COLO668 (cell line): ENCODE measurements around the gene PLLP.

ENCODE experiments used
- DNase-seq: peaks from one replicate; lab custom pipeline; 2025; ENCODE audit not compliant: unreplicated experiment; lab: John Stamatoyannopoulos, UW

The PLLP gene

DNA sequence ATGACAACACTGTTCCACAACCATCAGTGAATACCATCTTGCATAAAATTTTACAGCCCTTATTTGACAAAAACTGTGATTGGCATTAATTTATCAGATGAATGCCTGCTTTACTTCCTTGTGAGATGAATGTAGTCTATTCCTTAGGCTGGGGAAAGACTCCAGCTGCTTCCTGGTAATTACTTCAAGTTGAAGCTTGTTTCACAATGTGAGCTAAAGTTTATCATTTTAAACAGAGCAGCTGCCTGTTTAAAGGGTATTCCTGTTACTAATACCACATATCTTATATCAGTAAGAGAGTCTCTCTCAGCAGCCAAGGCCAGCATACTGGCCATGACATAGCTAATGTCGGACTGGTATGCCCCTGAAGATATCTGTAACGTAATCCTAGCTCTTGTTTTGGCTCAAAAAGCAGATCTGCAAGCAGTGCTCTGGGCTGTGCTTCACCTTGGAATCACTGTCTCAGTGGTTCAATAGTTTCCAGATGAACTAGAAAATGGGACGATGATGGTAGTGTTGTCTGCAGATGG lies 52.6 kb downstream of the PLLP start:
- no peak for DNase-seq

- no peak for DNase-seq
These were observed 55.4 kb downstream of the PLLP start for GRCh38 chr16:57229079-57229478.

GRCh38 chr16:57226701-57227621 lies 57.5 kb downstream of the PLLP start:
- no peak for DNase-seq

GRCh38 chr16:57225978-57226377 lies 58.5 kb downstream of the PLLP start:
- DNase-seq, result no peak

DNA sequence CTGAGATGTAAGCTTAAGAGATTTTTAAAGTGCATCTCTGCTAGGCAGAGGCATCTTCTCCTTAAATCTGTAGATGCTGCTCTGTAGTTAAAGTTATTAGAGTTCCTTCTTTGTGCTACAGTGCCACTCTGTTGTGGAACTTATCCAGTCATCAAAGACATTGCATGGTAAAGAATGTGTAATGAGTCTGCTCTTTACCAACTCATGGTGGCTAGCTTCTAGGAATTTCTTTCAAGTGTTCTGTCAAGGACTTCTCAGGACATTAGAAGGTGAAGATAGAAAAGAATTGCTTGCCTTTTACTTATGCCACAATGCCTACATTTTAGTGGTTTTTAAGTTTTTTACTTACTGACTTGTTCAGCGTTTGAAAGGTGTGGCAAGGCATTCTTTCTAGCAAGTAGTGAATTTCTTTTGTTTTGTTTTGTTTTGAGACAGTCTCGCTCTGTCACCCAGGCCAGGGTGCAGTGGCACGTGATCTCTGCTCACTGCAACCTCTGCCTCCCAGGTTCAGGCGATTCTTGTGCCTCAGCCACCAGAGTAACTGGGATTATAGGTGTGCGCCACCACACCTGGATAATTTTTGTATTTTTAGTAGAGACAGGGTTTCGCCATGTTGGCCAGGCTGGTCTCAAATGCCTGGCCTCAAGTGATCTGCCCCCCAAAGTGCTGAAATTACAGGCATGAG lies 59.7 kb downstream of the PLLP start:
- no peak for DNase-seq

- no peak for DNase-seq
These were observed 61.4 kb downstream of the PLLP start for GRCh38 chr16:57223057-57223456.

DNA sequence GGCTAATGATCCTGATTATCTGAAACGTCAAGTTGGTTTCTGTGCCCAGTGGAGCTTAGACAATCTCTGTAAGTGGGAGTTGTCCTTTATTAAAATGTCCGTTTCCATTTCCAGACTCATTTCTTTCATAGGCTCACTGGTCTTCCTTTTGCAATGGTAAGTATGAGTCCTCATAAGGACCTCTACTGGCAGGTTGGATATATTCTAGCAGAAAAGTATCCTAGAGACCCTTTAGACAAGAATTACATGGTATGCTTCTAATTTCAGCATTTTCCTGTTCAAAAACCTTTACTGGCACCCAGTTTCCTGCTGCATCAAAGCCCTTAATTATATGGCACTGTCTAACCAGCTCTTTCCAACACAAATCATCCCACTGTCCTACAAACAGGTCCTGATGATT lies 67.5 kb downstream of the PLLP start:
- no peak for DNase-seq

DNA sequence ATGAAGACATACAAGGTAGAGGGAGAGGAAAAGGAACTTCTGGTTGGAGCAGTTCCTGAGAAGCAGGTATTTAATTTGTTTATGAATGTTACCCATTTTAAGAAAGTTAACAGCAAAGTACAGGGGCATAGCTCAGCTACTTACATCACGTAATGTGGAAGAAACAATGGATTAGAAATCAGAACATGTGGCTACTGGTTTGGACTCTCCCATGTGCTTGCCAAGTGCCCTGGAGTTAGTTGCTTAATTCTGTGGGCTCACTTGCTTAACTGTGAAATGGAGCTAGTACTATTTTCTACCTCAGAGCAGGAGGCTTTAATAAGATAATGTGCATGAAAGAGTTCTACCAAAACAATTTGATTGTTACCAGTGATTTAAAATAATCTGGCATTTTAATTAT lies 71.0 kb downstream of the PLLP start:
- no peak for DNase-seq

DNA sequence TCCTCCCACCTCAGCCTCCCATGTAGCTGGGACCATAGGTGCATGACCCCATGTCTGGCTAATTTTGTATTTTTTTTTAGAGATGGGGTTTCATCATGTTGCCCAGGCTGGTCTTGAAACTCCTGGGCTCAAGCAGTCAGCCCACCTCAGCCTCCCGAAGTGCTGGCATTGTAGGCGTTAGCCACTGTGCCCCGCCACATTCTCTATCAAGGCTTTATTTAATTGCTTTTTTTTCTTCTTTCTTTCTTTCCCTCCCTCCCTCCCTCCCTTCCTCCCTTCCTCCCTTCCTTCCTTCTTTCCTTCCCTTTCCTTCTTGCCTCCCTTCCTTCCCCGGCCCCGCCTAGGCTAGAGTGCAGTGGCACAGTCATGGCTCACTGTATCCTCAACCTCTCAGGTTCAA lies 74.7 kb downstream of the PLLP start:
- no peak for DNase-seq

- DNase-seq, result no peak
These were observed 75.5 kb downstream of the PLLP start for GRCh38 chr16:57208926-57209325.
